GM19025 (cell line): ENCODE measurements around the gene SLC39A11.
"Not testable (repeated sequence)": the region's sequence is repeated elsewhere in the genome, so short reads cannot be mapped to it uniquely, and the experiment has no call there.

Experiments
- ATAC-seq: cut with Tn5 transposase; IDR thresholded peaks from one replicate; pipeline ENCODE4 v1.9.1; 2021; ENCODE audit warnings: mild to moderate bottlenecking, low read depth, moderate library complexity; ENCODE audit not compliant: unreplicated experiment

The SLC39A11 gene

GRCh38 chr17:72708682-72709081 is 383.8 kb downstream of the SLC39A11 start:
- not testable (repeated sequence) for ATAC-seq

- ATAC-seq, result no peak
Observed at GRCh38 chr17:72707881-72708280, 384.6 kb downstream of the SLC39A11 start.

GRCh38 chr17:72706396-72706981 is 386.0 kb downstream of the SLC39A11 start:
- no peak for ATAC-seq

GRCh38 chr17:72705905-72706395 is 386.5 kb downstream of the SLC39A11 start:
- peak; percentile 55 for ATAC-seq

GRCh38 chr17:72702998-72703397 is 389.5 kb downstream of the SLC39A11 start:
- ATAC-seq, result no peak

- no peak for ATAC-seq
Observed at GRCh38 chr17:72702136-72702735, 390.3 kb downstream of the SLC39A11 start.

GRCh38 chr17:72700226-72700625 is 392.3 kb downstream of the SLC39A11 start:
- ATAC-seq, result no peak

- ATAC-seq, result no peak
Observed at GRCh38 chr17:72699545-72699944, 392.9 kb downstream of the SLC39A11 start.

- no peak for ATAC-seq
Observed at GRCh38 chr17:72697602-72698146, 394.8 kb downstream of the SLC39A11 start.

GRCh38 chr17:72696721-72697120 is 395.8 kb downstream of the SLC39A11 start:
- ATAC-seq, result no peak

GRCh38 chr17:72696156-72696555 is 396.3 kb downstream of the SLC39A11 start:
- ATAC-seq, result no peak

- no peak for ATAC-seq
Observed at GRCh38 chr17:72693956-72694355, 398.5 kb downstream of the SLC39A11 start.

GRCh38 chr17:72693151-72693878 is 399.2 kb downstream of the SLC39A11 start:
- ATAC-seq, result no peak

GRCh38 chr17:72692676-72693075 is 399.8 kb downstream of the SLC39A11 start:
- no peak for ATAC-seq

GRCh38 chr17:72691586-72691985 is 400.9 kb downstream of the SLC39A11 start:
- ATAC-seq, result no peak

- ATAC-seq, result no peak
Observed at GRCh38 chr17:72691017-72691416, 401.5 kb downstream of the SLC39A11 start.

GRCh38 chr17:72687886-72688285 is 404.6 kb downstream of the SLC39A11 start:
- no peak for ATAC-seq

GRCh38 chr17:72684405-72685020 is 408.0 kb downstream of the SLC39A11 start:
- no peak for ATAC-seq

- ATAC-seq, result no peak
Observed at GRCh38 chr17:72683506-72684404, 408.7 kb downstream of the SLC39A11 start.

GRCh38 chr17:72682605-72683004 is 409.9 kb downstream of the SLC39A11 start:
- no peak for ATAC-seq
